GM19463 (cell line): ENCODE data around the gene ZNF92.
"Not testable (repeated sequence)": the region's sequence is repeated elsewhere in the genome, so short reads cannot be mapped to it uniquely, and the experiment has no call there.

ENCODE experiments used
- ATAC-seq: cut with Tn5 transposase; IDR thresholded peaks from one replicate; pipeline ENCODE4 v1.9.1; 2021; ENCODE audit warnings: mild to moderate bottlenecking, moderate library complexity; ENCODE audit not compliant: unreplicated experiment

ZNF92 gene

GRCh38 chr7:65422670-65423069, 49.0 kb downstream of the ZNF92 start:
- no peak for ATAC-seq

GRCh38 chr7:65423286-65423685, 49.6 kb downstream of the ZNF92 start:
- ATAC-seq: not testable (repeated sequence)

- ATAC-seq: no peak
Measured at GRCh38 chr7:65429642-65430343, 56.1 kb downstream of the ZNF92 start.

DNA sequence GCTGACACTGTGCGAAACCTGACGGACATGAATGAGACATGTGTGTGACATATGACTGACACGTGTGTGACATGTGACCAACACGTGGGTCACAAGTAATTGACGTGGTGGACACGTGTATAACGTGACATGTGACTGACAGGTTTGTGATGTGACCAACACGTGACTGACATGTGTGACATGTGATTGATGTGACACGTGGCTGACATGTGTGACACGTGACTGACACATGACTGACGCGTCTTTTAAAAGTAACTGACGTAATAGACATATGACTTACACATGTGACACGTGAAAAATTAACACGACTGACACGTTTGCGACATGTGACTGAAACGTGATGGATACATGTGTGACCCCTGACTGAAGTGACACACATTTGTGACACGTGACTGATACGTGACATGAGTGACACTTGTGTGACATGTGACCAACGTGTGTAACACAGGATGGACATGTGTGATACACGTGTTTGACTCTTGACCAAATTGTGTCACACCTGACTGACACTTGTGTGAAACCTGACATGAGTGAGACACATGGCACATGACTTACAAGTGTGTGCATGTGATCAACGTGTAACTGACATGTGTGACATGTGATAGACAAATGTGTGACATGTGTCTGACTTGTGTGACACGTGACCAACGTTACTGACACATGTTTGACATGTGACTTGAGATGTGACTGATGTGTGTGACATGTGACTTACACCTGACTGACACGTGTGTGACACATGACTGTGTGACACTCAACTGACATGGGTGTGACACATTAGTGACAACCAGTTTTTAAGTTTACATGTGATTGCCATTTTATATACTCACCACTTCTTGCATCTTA, 56.9 kb downstream of the ZNF92 start:
- no peak for ATAC-seq

- no peak for ATAC-seq
Measured at GRCh38 chr7:65434307-65434706, 60.7 kb downstream of the ZNF92 start.

DNA sequence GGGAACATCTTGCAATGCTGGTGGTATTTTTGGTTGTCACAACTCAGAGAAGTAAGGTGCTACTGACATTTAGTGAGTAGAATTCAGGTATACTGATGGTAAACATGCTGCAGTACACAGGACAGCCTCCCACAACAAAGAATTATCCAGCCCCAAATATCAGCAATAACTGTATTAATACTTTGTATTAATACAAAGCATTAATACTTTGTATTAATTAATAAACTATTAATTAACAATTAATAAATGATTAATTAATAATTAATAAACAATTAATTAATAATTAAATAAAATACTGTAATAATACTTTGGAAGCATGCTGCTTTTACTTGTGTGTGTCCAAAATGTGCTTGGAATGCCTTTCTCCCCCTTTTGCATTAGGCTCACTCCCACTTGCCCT, 62.5 kb downstream of the ZNF92 start:
- no peak for ATAC-seq

- no peak for ATAC-seq
Measured at GRCh38 chr7:65438598-65438997, 64.9 kb downstream of the ZNF92 start.

- no peak for ATAC-seq
Measured at GRCh38 chr7:65441010-65441409, 67.4 kb downstream of the ZNF92 start.

DNA sequence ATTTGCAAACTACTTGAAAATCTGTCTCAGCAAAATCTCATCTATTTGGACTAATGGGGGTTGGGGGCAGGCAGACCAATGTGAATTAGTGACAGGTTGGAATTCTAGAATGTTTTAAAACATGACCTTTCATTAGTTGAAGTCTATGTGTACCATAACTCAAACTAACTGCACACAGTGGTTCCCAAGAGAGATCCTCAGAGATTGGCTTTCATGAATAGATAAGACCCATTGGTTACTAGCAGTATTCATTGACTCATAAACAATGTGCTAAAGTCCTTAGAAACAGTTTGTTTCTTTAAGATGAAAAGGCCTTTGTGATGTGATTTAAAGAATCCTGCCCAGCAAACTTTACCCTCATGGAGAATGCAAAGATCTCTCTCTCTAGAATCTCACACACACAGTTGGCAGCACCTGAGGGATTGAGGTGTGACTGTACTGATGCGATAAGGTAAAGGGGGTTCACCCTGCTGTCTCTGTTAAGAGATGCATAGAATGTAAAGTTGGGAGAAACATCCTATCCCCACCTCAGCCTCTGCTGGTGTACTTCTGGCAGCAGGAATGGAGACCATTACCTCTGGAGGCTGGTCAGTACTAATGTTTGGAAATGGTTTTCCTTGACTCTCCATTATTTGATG, 70.7 kb downstream of the ZNF92 start:
- no peak for ATAC-seq

- ATAC-seq: no peak
Measured at GRCh38 chr7:65444899-65445823, 71.5 kb downstream of the ZNF92 start.

DNA sequence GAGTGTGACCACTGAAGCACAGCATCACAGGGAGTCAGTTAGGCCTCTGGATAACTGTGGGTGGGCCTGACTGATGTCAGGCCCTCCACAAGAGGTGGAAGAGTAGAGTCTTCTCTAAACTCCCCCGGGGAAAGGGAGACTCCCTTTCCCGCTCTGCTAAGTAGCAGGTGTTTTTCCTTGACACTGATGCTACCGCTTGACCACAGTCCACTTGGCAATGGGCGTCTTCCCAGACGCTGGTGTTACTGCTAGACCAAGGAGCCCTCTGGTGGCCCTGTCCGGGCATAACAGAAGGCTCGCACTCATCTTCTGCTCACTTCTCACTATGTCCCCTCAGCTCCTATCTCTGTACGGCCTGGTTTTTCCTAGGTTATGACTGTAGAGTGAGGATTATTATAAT, 73.4 kb downstream of the ZNF92 start:
- ATAC-seq: not testable (repeated sequence)

DNA sequence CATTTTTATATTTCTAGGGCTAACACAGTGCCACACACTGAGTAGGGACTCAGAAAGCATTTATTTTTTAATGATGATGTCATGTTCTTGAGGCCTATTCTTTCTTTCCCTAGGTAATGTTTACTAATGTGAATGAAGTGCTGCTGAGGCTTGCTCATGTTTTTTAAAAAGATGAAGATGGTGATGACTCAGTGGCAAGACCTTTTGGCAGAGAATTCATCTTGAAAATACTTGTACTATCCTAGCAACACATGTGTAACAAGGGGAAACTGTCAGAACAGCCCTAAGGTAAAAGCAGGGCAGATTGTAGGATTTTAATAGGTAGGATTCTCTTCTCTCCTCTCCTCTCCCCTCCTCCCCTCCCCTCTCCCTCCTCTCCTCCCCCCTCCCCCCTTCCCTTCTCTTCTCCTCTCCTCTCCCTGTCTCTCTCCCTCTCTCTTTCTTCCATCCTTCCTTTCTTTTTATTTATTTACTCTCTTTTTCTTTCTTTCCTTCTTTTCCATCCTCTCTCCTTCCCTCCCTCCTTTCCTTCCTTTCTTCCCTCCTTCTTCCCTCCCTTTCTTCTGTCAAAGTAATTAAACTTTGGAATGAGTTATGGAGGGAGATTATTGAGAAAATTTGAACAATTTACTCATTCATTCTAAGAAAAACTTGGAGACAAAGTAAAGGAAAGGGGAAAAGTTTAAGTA, 75.3 kb downstream of the ZNF92 start:
- no peak for ATAC-seq

- ATAC-seq: no peak
Measured at GRCh38 chr7:65449505-65449852, 75.8 kb downstream of the ZNF92 start.
